Effector memory CD4-positive, alpha-beta T cell (primary cell): ENCODE results near the gene TEKT3.

Source experiments
- DNase-seq, 3 donors: peaks; one replicate each; pipeline ENCODE4 v3.0.0-alpha.2; 2020
- H3K27ac ChIP-seq: 2 replicates; pipeline ENCODE4 v1.7.0; 2013; ENCODE audit warnings: mild to moderate bottlenecking, low read length, moderate library complexity; ENCODE audit not compliant: insufficient read depth, poor library complexity, severe bottlenecking
- H3K27me3 ChIP-seq: replicated peaks from 2 replicates; pipeline ENCODE4 v1.7.0; 2013; ENCODE audit warnings: mild to moderate bottlenecking, low read length; ENCODE audit not compliant: insufficient read depth, control insufficient read depth, poor library complexity, severe bottlenecking
- H3K36me3 ChIP-seq: 2 replicates; pipeline ENCODE4 v1.7.0; 2013; ENCODE audit warnings: mild to moderate bottlenecking, low read length, moderate library complexity; ENCODE audit not compliant: control insufficient read depth, insufficient read depth
- H3K4me1 ChIP-seq: 2 replicates; pipeline ENCODE4 v1.7.0; 2013; ENCODE audit warnings: low read length, mild to moderate bottlenecking; ENCODE audit not compliant: control insufficient read depth, insufficient read depth, poor library complexity, severe bottlenecking
- H3K4me3 ChIP-seq: 2 replicates; pipeline ENCODE4 v1.7.0; 2013; ENCODE audit warnings: low read length, low read depth, mild to moderate bottlenecking; ENCODE audit not compliant: insufficient read depth, poor library complexity, severe bottlenecking
- H3K9me3 ChIP-seq: 2 replicates; pipeline ENCODE4 v1.7.0; 2013; ENCODE audit warnings: mild to moderate bottlenecking, low read length, moderate library complexity; ENCODE audit not compliant: control insufficient read depth

TEKT3 gene

DNA sequence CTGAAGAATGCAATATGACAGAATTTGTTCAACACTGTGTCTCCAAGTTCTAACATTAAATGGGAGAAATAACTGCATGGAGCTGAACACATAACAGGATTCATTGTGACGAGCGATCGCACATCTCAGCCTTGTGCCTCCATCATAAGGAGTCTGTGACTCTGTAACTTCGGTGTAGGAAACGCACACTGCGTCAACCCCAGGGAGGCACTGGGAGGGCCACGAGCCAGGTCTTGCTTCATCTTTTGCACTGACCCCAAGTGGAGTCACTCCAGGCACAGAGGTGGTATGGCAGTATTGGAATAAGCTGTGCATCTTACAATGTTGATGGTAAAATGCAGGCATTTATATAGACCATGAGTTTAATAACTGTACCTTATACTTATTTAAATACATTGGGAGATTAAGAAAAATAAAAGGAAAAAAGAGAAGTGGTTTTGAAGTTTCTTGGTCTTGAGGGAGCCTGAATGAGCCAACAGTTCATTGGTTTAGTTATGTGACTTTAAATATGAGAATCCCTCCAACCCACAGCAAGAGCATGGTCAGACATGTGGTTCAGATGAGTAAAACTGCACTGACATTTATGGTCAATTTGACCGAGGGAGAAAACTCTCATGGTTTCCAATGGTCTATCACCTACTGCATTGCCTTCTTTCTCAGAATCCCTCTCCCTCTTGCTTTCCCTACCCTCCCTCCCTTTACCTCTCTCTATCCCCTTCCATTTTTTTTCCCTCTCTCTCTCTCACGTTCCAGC is 70.6 kb downstream of the TEKT3 start:
- H3K4me1 ChIP-seq: no peaks in the 10 kb centered on the region
- no peak for DNase-seq
- H3K27ac ChIP-seq: no peak overlapping the region

DNA sequence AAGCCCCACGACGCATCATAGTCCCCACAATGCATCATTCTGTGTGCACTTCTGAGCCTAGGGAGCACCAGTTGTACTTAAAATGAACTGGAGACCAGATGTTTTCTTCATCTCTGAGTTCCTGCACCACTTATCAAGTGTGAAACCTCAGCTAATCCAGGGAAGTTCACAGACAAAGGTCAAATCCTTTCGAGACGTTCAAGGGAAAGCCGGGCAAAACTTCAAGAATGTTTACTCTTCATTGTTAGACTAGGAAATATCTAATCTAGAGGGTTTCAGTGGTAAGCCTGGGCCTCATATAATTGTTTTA is 71.7 kb downstream of the TEKT3 start:
- no peaks in the 10 kb centered on the region for H3K27me3 ChIP-seq
- DNase-seq: no peak

More for the DNA sequence above, 70.6 kb downstream of the TEKT3 start:
- Histone ChIP-seq H3K27me3 (no peaks in the 10 kb centered on the region), H3K36me3 (no peaks in the 10 kb centered on the region), H3K9me3 (no peaks in the 10 kb centered on the region), H3K4me3 (no peak overlapping the region)

DNA sequence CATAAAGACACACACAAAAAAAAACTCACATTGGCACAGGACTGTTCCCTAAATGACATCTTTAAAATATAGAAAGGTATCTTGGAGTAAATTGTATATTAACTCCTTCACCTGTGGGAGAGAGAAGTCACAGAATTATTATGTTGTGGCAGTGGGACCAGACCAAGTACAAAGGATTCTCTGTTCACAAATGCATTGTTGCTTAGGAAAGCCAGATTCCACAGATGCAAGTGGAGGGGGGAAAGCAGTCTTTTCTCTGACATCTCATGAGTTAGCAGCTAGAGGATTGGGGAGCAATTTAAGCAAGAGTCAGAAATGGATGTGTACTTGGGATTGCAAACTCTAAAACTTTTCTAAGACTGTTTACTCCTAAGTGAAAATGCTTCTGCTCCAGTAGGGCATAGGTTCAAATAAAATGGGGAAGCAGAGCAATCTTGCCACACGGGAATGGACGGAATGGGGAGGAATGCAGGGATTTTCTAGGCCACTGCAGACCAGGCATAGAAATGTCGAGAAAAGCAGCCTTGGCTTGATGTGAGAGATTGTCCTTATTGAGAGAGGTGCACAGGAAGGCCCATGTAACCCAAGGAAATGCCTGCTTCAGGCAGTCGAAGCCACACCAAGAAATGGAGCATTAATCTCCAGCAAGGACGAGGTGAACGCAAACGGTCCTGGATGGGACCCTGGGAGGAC is 72.2 kb downstream of the TEKT3 start:
- Histone ChIP-seq H3K27me3 (peaks cover 3% of the 10 kb centered on the region), H3K9me3 (no peaks in the 10 kb centered on the region), H3K4me1 (no peaks in the 10 kb centered on the region), H3K36me3 (no peaks in the 10 kb centered on the region), H3K4me3 (no peak overlapping the region), H3K27ac (no peak overlapping the region)
- DNase-seq: no peak

More for the DNA sequence above, 71.7 kb downstream of the TEKT3 start:
- no peak overlapping the region for H3K27ac ChIP-seq
- H3K9me3 ChIP-seq: no peaks in the 10 kb centered on the region
- H3K4me3 ChIP-seq: no peak overlapping the region
- no peaks in the 10 kb centered on the region for H3K36me3 ChIP-seq
- H3K4me1 ChIP-seq: no peaks in the 10 kb centered on the region

- H3K36me3 ChIP-seq: no peaks in the 10 kb centered on the region
Observed at GRCh38 chr17:15268461-15268860, 72.9 kb downstream of the TEKT3 start.

DNA sequence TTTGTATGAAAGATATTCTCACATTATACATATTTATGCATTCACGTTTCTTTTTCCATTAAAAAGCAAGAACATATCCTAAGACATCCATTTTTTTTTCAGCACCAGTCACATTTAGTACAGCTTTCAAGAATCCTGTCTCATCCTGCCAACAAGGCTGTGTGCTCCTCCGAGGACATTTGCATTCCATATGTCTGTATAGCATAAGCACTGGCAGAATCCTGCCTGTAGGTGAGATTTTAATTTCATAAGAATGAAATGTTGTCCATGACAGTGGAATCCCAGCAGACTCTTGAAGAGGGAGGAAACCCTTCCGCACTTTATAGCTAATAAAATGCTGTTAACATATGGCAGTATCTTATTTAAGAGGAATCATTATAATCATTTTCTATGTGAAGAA is 73.4 kb downstream of the TEKT3 start:
- DNase-seq: no peak
- no peaks in the 10 kb centered on the region for H3K4me1 ChIP-seq
- H3K27me3 ChIP-seq: peaks cover 3% of the 10 kb centered on the region
- H3K36me3 ChIP-seq: no peaks in the 10 kb centered on the region
- no peaks in the 10 kb centered on the region for H3K9me3 ChIP-seq
- no peak overlapping the region for H3K4me3 ChIP-seq
- H3K27ac ChIP-seq: no peak overlapping the region

More at GRCh38 chr17:15268461-15268860, 72.9 kb downstream of the TEKT3 start:
- no peaks in the 10 kb centered on the region for H3K9me3 ChIP-seq
- H3K27me3 ChIP-seq: peaks cover 3% of the 10 kb centered on the region
- no peaks in the 10 kb centered on the region for H3K4me1 ChIP-seq
- H3K27ac ChIP-seq: no peak overlapping the region
- H3K4me3 ChIP-seq: no peak overlapping the region
- DNase-seq: no peak

DNA sequence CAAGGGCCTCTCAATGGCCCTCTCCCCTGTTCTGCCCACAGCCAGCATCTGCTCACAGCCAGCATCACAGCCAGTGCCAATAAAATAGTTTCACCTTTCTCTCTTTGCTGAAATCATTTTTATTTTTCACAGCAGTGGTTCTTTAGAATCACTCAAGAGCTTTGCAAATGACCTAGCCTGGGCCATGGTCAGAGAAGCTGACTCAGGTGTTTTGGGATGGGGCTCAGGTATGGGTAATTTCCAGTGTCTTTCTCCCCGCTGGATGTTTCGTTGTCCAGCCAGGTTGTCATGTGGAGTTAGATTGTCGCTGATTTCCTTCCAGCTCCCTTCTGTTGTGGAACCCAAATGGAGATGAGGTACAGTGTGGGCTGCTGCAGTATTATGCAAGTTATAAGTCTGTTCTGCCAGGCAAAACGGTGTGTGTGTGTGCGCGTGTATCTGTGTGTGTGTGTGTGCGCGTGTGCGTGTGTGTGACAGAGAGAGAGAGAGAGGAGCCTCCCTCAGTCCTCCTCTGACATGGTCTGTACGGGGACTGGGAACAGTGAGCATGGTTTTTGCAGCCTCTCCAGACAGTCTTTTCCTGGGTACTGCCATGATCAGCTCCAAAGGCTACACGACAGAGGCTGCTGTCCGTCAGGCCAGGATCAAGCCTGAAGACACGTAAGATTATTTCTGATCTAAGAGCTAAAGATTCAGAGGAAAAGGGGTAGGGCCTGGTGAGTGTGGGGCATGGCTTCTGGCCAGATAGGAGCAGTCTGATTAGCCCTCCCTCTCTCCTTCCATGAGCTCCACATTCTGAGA is 74.9 kb downstream of the TEKT3 start:
- Histone ChIP-seq H3K36me3 (no peaks in the 10 kb centered on the region), H3K4me1 (no peaks in the 10 kb centered on the region), H3K4me3 (no peak overlapping the region), H3K9me3 (no peaks in the 10 kb centered on the region), H3K27me3 (peaks cover 13% of the 10 kb centered on the region), H3K27ac (no peak overlapping the region)
- DNase-seq: no peak

DNA sequence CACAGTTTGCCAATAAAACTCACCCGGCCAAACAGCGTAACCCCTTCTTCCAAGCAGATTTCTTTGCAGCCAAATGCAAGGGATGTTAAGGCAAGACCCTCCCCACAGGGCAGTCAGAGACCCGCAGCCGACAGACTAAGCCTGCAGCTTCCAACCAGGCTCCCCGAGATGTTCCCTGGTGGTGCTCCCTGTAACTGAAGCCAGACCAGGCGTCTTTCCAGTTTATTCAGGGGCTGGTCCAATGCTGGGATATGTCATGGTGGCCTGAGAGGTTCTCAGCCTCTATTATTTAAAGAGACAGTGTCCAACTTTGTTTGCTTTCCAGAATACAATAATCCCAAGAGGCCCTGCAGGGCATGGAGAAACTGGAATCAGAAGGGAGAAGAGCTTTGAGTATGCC is 76.3 kb downstream of the TEKT3 start, which contains the start of gene PMP22:
PMP22 (minus strand) TSS at position 196 of the 400 bp plus-strand sequence. CDS start 4,599 bp downstream, outside the sequence.
- Histone ChIP-seq H3K9me3 (no peaks in the 10 kb centered on the region), H3K4me3 (no peak within 1 kb of the TSS), H3K4me1 (no peaks in the 10 kb centered on the region), H3K27ac (no peak within 1 kb of the TSS), H3K27me3 (peaks cover 20% of the 10 kb centered on the region), H3K36me3 (no peaks in the 10 kb centered on the region)
- DNase-seq: no peak

DNA sequence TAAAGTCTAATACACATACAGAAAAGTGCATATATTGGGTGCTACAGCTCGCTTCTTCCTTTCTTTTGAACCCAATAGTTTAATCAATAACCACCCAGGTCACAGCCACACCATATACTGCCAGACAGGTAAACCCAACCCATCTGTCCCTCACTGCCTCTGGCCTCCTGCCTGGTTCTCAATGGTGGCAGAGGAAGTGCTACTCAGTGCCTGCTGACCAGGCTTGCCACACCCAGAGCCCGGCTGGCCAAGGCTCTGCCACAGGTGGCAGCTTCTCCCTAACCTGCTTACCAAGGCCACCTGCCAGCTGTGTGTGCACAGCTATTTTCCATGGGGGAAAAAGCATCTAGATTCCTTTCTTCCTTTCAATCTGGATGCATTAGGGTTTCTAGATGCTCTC is 76.9 kb downstream of the TEKT3 start:
- H3K4me3 ChIP-seq: no peak overlapping the region
- no peak for DNase-seq

GRCh38 chr17:15263680-15264079 is 77.7 kb downstream of the TEKT3 start:
- H3K27me3 ChIP-seq: peaks cover 20% of the 10 kb centered on the region
- no peak overlapping the region for H3K4me3 ChIP-seq
- H3K36me3 ChIP-seq: no peaks in the 10 kb centered on the region
- H3K27ac ChIP-seq: no peak overlapping the region
- no peaks in the 10 kb centered on the region for H3K9me3 ChIP-seq
- H3K4me1 ChIP-seq: no peaks in the 10 kb centered on the region
- no peak for DNase-seq

More for the DNA sequence above, 76.9 kb downstream of the TEKT3 start:
- H3K27ac ChIP-seq: no peak overlapping the region
- H3K4me1 ChIP-seq: no peaks in the 10 kb centered on the region
- no peaks in the 10 kb centered on the region for H3K9me3 ChIP-seq
- H3K36me3 ChIP-seq: no peaks in the 10 kb centered on the region
- peaks cover 20% of the 10 kb centered on the region for H3K27me3 ChIP-seq

GRCh38 chr17:15263206-15263579 is 78.2 kb downstream of the TEKT3 start:
- DNase-seq: no peak
- Histone ChIP-seq H3K36me3 (no peaks in the 10 kb centered on the region), H3K4me3 (no peak overlapping the region), H3K27ac (no peak overlapping the region), H3K27me3 (peaks cover 20% of the 10 kb centered on the region), H3K9me3 (no peaks in the 10 kb centered on the region), H3K4me1 (no peaks in the 10 kb centered on the region)
